Ishikawa (cell line): ENCODE results near the gene PLCB3.

Experiments used
- CEBPB ChIP-seq: IDR thresholded peaks from 2 replicates; pipeline ENCODE4 v1.6.1; 2012
- CREB1 ChIP-seq: IDR thresholded peaks from 2 replicates; pipeline ENCODE4 v1.6.1; 2012; ENCODE audit warnings: low read depth
- EGR1 ChIP-seq: IDR thresholded peaks from 2 replicates; pipeline ENCODE4 v1.6.1; 2012
- EP300 ChIP-seq: IDR thresholded peaks from 2 replicates; pipeline ENCODE4 v1.6.1; 2012; ENCODE audit warnings: borderline replicate concordance
- FOXM1 ChIP-seq: IDR thresholded peaks from 2 replicates; pipeline ENCODE4 v1.6.1; 2012; ENCODE audit warnings: low read depth, borderline replicate concordance
- NFIC ChIP-seq: IDR thresholded peaks from 2 replicates; pipeline ENCODE4 v1.6.1; 2012
- RAD21 ChIP-seq: IDR thresholded peaks from 2 replicates; pipeline ENCODE4 v1.6.1; 2012; ENCODE audit warnings: low read depth
- REST ChIP-seq: IDR thresholded peaks from 2 replicates; pipeline ENCODE4 v1.6.1; 2012; ENCODE audit warnings: low read depth, mild to moderate bottlenecking
- TAF1 ChIP-seq: IDR thresholded peaks from 2 replicates; pipeline ENCODE4 v1.6.1; 2012; ENCODE audit warnings: low read depth, mild to moderate bottlenecking
- TCF12 ChIP-seq: IDR thresholded peaks from 2 replicates; pipeline ENCODE4 v1.6.1; 2012; ENCODE audit warnings: low read depth
- TEAD4 ChIP-seq: IDR thresholded peaks from 2 replicates; pipeline ENCODE4 v1.6.1; 2012
- USF1 ChIP-seq: IDR thresholded peaks from 2 replicates; pipeline ENCODE4 v1.6.1; 2012
- YY1 ChIP-seq: IDR thresholded peaks from 2 replicates; pipeline ENCODE4 v1.6.1; 2012; ENCODE audit warnings: low read depth
- ZBTB7A ChIP-seq: IDR thresholded peaks from 2 replicates; pipeline ENCODE4 v1.6.1; 2012; ENCODE audit warnings: low read depth
- TF ChIP-seq, protein P1 (sequence below): IDR thresholded peaks from 2 replicates; pipeline ENCODE4 v1.6.1; 2012

The PLCB3 gene

DNA sequence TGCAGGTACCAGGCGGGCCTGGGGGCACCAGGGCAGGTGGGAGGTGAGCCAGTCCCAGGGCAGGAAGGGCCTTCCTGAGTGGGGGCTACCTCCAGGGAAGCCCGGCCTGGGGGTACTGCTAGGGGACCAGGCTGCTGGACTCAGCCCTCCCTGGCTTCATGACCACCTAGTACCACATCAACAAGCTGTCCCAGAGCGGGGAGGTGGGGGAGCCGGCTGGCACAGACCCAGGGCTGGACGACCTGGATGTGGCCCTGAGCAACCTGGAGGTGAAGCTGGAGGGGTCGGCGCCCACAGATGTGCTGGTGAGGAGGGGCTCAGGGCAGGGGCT is 32.0 kb upstream of the PLCB3 start:
- no peak for TF ChIP-seq YY1
- no peak for TF ChIP-seq REST
- no peak for TF ChIP-seq USF1

DNA sequence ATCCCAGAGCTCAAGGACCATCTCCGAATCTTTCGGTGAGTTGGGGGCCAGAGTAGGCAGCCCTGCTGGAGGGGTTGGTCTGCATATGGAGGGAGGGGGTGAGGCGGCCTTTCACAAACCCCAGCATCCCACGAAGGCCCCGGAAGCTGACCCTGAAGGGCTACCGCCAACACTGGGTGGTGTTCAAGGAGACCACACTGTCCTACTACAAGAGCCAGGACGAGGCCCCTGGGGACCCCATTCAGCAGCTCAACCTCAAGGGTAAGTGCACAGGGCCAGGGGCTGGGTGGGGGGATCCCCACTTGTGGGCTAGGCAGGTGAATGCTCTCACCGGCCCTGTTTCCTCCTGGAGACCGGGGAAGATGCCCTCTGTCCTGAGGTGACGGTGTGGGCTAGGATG is 31.6 kb upstream of the PLCB3 start:
- TF ChIP-seq TCF12 (no peak), USF1 (no peak), YY1 (no peak), EP300 (no peak), NFIC (no peak), ZBTB7A (no peak), TAF1 (no peak), RAD21 (no peak), CREB1 (no peak), REST (no peak), CEBPB (no peak), TEAD4 (no peak), FOXM1 (no peak)
- TF ChIP-seq, protein P1, sequence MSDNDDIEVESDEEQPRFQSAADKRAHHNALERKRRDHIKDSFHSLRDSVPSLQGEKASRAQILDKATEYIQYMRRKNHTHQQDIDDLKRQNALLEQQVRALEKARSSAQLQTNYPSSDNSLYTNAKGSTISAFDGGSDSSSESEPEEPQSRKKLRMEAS: no peak

GRCh38 chr11:64220271-64220670 is 31.1 kb upstream of the PLCB3 start:
- TF ChIP-seq ZBTB7A (no peak), CREB1 (no peak), EGR1 (no peak), TEAD4 (no peak), TAF1 (no peak), REST (no peak), YY1 (no peak), CEBPB (no peak), NFIC (no peak), USF1 (no peak), TCF12 (no peak), RAD21 (no peak), EP300 (no peak), FOXM1 (no peak)
- TF ChIP-seq, protein P1: no peak

DNA sequence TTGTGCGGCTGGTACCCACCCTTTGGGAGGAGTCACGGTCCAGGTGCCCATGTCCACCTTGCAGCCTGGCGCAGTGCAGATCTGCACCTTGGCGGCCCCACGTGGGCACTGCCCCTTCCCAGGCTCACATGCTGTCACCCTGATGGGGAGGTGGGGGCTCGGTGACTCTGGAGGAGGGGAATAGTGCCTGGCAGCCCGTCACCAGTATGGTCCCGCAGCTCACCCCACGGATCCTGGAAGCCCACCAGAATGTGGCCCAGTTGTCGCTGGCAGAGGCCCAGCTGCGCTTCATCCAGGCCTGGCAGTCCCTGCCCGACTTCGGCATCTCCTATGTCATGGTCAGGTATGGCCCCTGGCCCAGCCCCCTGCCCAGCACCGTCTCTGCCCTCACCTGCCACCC is 30.5 kb upstream of the PLCB3 start:
- TF ChIP-seq TCF12 (no peak), EGR1 (no peak), ZBTB7A (no peak), FOXM1 (no peak), CREB1 (no peak), TAF1 (no peak)

GRCh38 chr11:64222651-64223000 is 28.7 kb upstream of the PLCB3 start:
- TF ChIP-seq YY1: no peak
- TF ChIP-seq RAD21: no peak
